ENCODE measurements around the gene EVI2B.

Gene EVI2B

GRCh38 chr17:31339906-31340661, 26.2 kb upstream of the EVI2B start:
- no peak for DNase-seq (ENCODE audit: low read depth)
- H3K4me3 ChIP-seq (ENCODE audit: low read depth, low read length), result no peak overlapping the region
- TF ChIP-seq CTCF (IDR thresholded peaks at IDR 0.05; ENCODE audit: low read depth, low read length, missing control alignments), result no peak

GRCh38 chr17:31329221-31329620, 15.4 kb upstream of the EVI2B start:
- TF ChIP-seq CTCF (IDR thresholded peaks at IDR 0.05; ENCODE audit: low read depth, low read length, missing control alignments), result no peak
- no peak for DNase-seq (ENCODE audit: low read depth)
- H3K4me3 ChIP-seq (ENCODE audit: low read depth, low read length), result no peak overlapping the region

- H3K4me3 ChIP-seq (ENCODE audit: low read depth, low read length), result no peak overlapping the region
- DNase-seq (ENCODE audit: low read depth), result no peak
- TF ChIP-seq CTCF (IDR thresholded peaks at IDR 0.05; ENCODE audit: low read depth, low read length, missing control alignments), result no peak
Measured at GRCh38 chr17:31328160-31328535, 14.3 kb upstream of the EVI2B start.

- no peak for DNase-seq (ENCODE audit: low read depth)
- no peak overlapping the region for H3K4me3 ChIP-seq (ENCODE audit: low read depth, low read length)
- TF ChIP-seq CTCF (IDR thresholded peaks at IDR 0.05; ENCODE audit: low read depth, low read length, missing control alignments), result no peak
Measured at GRCh38 chr17:31327534-31328159, 13.8 kb upstream of the EVI2B start.

GRCh38 chr17:31323551-31323950, 9.7 kb upstream of the EVI2B start:
- H3K4me3 ChIP-seq (ENCODE audit: low read depth, low read length), result no peak overlapping the region
- DNase-seq (ENCODE audit: low read depth), result no peak
- TF ChIP-seq CTCF (IDR thresholded peaks at IDR 0.05; ENCODE audit: low read depth, low read length, missing control alignments), result no peak

DNA sequence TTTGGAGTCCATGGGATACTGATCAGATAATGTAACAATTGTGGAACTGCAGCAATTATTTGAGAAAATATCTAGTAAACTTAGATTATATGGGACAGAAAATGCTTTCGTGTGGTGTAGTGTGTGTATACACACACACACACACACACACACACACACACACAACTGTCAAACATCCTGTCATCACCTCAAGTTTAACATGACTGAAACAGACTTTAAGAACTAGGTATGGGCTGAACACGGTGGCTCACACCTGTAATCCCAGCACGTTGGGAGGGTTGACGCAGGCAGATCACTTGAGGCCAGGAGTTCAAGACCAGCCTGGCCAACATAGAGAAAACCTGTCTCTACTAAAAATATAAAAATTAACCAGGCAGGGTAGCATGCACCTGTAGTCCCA, 8.1 kb upstream of the EVI2B start:
- H3K4me3 ChIP-seq (ENCODE audit: low read depth, low read length), result no peak overlapping the region; the same call in 1 of the 2 replicates
- DNase-seq (ENCODE audit: low read depth), result no peak
- TF ChIP-seq CTCF (IDR thresholded peaks at IDR 0.05; ENCODE audit: low read depth, low read length, missing control alignments), result no peak

DNA sequence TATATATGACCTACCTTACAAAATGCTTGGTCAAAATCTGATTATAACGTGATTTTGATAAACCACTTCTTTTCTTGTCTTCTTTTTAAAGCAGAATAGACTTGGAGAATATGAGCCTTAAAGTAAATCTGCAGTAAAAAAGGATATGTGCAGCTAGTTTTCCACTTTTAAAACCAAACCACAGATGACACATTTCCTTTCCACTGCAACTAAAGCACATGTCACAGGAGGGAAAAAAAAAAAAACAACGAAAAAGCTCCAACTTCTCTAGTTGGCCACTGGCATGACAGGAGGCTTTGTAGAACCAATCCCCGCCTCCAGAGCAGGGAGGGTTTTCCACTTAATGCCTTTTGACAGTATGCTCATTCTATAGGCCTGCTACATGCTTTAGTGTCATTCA, 7.6 kb upstream of the EVI2B start, which contains the start of gene EVI2A:
Gene EVI2A, minus strand, starts transcription at position 142 of the 400 bp plus-strand sequence. CDS start 2,609 bp downstream, outside the sequence.
- DNase-seq (ENCODE audit: low read depth), result peak; percentile 84
- peak within 1 kb of the TSS; percentile 66 for H3K4me3 ChIP-seq (ENCODE audit: low read depth, low read length)
- no peak for TF ChIP-seq CTCF (IDR thresholded peaks at IDR 0.05; ENCODE audit: low read depth, low read length, missing control alignments)
